Measurements from ENCODE around the gene C16orf78.

GRCh38 chr16:49340466-49340865 lies 33.1 kb upstream of the C16orf78 start:
- no peak for TF ChIP-seq CTCF (IDR thresholded peaks at IDR 0.05)
- TF ChIP-seq POLR2A (IDR thresholded peaks at IDR 0.05): no peak

Data from vagina (tissue), 2 donors.